ENCODE data around the gene NUDT11.

Gene NUDT11

DNA sequence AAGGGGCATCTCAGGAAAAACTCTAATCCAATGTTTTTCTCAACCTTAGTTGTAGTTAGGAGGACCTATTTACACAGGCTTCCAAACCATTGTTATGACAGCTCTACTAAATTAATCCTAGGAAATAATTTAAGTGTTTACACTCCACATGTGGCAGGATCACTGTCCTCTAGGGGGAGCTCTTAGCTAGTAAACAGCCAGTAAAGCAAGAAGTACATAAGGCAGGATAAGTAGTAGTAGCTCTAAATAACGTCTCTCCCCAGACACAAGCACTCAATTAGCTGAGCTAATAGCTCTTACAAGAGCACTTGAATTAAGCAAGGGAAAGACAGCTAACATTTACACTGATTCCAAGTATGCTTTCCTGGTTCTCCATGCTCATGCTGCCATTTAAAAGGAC, 37.3 kb downstream of the NUDT11 start:
- Mint-ChIP-seq H3K27ac (no peak overlapping the region), H3K4me1 (no peaks in the 10 kb centered on the region), H3K36me3 (ENCODE audit: low read depth) (no peaks in the 10 kb centered on the region), H3K9me3 (peaks cover 23% of the 10 kb centered on the region), H3K4me3 (no peak overlapping the region), H3K27me3 (ENCODE audit: low read depth, poor library complexity) (no peaks in the 10 kb centered on the region)
- TF ChIP-seq, protein P1, sequence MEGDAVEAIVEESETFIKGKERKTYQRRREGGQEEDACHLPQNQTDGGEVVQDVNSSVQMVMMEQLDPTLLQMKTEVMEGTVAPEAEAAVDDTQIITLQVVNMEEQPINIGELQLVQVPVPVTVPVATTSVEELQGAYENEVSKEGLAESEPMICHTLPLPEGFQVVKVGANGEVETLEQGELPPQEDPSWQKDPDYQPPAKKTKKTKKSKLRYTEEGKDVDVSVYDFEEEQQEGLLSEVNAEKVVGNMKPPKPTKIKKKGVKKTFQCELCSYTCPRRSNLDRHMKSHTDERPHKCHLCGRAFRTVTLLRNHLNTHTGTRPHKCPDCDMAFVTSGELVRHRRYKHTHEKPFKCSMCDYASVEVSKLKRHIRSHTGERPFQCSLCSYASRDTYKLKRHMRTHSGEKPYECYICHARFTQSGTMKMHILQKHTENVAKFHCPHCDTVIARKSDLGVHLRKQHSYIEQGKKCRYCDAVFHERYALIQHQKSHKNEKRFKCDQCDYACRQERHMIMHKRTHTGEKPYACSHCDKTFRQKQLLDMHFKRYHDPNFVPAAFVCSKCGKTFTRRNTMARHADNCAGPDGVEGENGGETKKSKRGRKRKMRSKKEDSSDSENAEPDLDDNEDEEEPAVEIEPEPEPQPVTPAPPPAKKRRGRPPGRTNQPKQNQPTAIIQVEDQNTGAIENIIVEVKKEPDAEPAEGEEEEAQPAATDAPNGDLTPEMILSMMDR (IDR thresholded peaks at IDR 0.05): no peak
- no peak for DNase-seq

DNA sequence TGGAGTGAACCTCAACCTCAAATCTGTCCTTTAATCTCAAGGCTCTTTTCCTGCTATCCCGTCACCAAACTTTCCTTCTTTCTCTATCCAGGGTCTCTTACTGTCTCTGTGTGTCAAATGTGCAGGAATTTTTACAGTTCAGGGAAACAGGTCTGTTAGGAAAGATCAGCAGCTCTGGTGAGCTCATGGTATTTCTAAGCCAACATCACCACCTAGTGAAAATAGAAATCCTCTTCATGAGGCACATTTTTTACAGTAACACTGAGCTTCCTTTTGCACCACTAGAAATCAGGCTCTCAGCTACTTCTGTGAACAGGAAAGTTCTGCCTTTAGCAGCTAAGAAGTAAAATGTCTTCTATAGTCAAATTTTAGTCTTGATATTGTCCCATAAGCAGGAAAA, 39.6 kb downstream of the NUDT11 start:
- no peak for DNase-seq
- H3K4me3 Mint-ChIP-seq: no peak overlapping the region
- no peaks in the 10 kb centered on the region for H3K4me1 Mint-ChIP-seq
- H3K9me3 Mint-ChIP-seq: peaks cover 20% of the 10 kb centered on the region
- TF ChIP-seq, protein P1 (IDR thresholded peaks at IDR 0.05): no peak
- H3K36me3 Mint-ChIP-seq (ENCODE audit: low read depth): no peaks in the 10 kb centered on the region
- H3K27ac Mint-ChIP-seq: no peak overlapping the region
- H3K27me3 Mint-ChIP-seq (ENCODE audit: low read depth, poor library complexity): no peaks in the 10 kb centered on the region

DNA sequence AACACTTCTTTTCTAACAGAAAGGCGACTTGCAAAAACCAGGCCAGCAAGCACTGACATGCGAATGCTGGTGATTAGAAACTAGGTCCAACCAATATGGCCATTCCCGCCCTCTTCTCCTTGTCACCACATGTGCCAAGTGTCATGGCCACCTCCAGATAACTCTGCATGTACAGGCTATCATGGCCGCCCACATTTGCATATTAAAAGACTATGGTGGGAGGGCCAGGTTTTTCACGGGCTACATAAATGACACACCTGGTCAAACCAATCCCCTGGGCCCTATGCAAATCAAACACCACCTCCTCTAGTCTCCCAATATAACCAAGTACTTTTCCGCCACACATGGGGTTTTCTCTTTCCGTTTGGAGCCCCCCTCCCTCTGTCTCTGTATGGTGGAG, 40.1 kb downstream of the NUDT11 start:
- no peak overlapping the region for H3K27ac Mint-ChIP-seq
- H3K4me3 Mint-ChIP-seq: no peak overlapping the region
- no peaks in the 10 kb centered on the region for H3K36me3 Mint-ChIP-seq (ENCODE audit: low read depth)
- TF ChIP-seq, protein P1 (IDR thresholded peaks at IDR 0.05): no peak
- H3K9me3 Mint-ChIP-seq: peaks cover 20% of the 10 kb centered on the region
- no peaks in the 10 kb centered on the region for H3K27me3 Mint-ChIP-seq (ENCODE audit: low read depth, poor library complexity)
- DNase-seq: no peak
- no peaks in the 10 kb centered on the region for H3K4me1 Mint-ChIP-seq

DNA sequence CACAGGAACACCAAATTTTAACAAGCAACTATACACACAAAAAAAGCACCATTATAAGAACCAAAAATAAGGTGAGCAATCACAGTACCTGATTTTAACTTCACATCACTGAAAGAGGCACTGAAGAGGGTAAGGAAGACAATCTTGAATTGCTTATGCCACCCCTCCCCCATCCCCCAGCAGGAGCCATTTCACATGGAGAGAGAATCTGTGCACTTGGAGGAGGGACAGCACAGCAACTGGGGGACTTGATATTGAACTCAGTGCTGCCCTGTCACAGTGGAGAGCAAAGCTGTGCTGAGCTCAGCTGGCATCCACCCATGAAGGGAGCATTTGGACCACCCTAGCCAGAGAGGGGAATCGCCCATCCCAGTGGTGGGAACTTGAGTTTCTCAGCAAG, 56.0 kb downstream of the NUDT11 start:
- Mint-ChIP-seq H3K9me3 (peaks cover 42% of the 10 kb centered on the region), H3K4me3 (no peak overlapping the region), H3K36me3 (ENCODE audit: low read depth) (no peaks in the 10 kb centered on the region), H3K27me3 (ENCODE audit: low read depth, poor library complexity) (no peaks in the 10 kb centered on the region), H3K27ac (no peak overlapping the region), H3K4me1 (no peaks in the 10 kb centered on the region)
- TF ChIP-seq, protein P1 (IDR thresholded peaks at IDR 0.05): no peak
- no peak for DNase-seq

Data from nephron progenitor cell (in vitro differentiated cells).